WI38 (cell line): ENCODE results near the gene TOR2A.
"Not testable (repeated sequence)": the region's sequence is repeated elsewhere in the genome, so short reads cannot be mapped to it uniquely, and the experiment has no call there.

ENCODE experiments used
- H3K4me3 ChIP-seq: 2 replicates; pipeline ENCODE4 v1.5.1; 2011; ENCODE audit warnings: low read depth, mild to moderate bottlenecking, control low read depth, low read length
- TF ChIP-seq, protein P1 (sequence below): IDR thresholded peaks from 2 replicates; pipeline ENCODE4 v1.5.1; 2012; ENCODE audit warnings: low read depth, mild to moderate bottlenecking, control low read depth, low read length

The TOR2A gene

DNA sequence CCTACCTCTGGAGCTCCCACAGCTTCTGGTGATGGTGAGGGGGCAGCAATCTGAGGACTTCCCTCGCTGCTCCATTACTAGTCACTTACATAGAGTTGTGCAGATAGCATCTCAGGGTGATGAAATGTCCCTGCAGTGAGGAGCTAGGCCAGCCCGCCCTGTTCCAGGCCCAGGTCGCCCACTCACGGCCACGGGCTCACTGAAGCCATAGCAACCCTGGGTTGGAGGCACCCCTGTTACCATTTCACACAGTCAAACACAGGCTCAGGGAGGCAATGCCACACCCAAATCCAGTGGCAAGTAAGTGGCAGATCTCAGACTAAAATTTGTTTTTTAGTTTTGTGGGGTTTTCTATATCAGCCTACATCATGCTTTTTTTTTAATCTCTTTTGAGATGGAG lies 23.7 kb upstream of the TOR2A start:
- TF ChIP-seq, protein P1, sequence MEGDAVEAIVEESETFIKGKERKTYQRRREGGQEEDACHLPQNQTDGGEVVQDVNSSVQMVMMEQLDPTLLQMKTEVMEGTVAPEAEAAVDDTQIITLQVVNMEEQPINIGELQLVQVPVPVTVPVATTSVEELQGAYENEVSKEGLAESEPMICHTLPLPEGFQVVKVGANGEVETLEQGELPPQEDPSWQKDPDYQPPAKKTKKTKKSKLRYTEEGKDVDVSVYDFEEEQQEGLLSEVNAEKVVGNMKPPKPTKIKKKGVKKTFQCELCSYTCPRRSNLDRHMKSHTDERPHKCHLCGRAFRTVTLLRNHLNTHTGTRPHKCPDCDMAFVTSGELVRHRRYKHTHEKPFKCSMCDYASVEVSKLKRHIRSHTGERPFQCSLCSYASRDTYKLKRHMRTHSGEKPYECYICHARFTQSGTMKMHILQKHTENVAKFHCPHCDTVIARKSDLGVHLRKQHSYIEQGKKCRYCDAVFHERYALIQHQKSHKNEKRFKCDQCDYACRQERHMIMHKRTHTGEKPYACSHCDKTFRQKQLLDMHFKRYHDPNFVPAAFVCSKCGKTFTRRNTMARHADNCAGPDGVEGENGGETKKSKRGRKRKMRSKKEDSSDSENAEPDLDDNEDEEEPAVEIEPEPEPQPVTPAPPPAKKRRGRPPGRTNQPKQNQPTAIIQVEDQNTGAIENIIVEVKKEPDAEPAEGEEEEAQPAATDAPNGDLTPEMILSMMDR = no peak
- H3K4me3 ChIP-seq = no peak overlapping the region

GRCh38 chr9:127756776-127757175 lies 21.7 kb upstream of the TOR2A start:
- not testable (repeated sequence) for H3K4me3 ChIP-seq

- TF ChIP-seq, protein P1 = no peak
- no peak overlapping the region for H3K4me3 ChIP-seq
These were observed 21.1 kb upstream of the TOR2A start for GRCh38 chr9:127756233-127756632.

DNA sequence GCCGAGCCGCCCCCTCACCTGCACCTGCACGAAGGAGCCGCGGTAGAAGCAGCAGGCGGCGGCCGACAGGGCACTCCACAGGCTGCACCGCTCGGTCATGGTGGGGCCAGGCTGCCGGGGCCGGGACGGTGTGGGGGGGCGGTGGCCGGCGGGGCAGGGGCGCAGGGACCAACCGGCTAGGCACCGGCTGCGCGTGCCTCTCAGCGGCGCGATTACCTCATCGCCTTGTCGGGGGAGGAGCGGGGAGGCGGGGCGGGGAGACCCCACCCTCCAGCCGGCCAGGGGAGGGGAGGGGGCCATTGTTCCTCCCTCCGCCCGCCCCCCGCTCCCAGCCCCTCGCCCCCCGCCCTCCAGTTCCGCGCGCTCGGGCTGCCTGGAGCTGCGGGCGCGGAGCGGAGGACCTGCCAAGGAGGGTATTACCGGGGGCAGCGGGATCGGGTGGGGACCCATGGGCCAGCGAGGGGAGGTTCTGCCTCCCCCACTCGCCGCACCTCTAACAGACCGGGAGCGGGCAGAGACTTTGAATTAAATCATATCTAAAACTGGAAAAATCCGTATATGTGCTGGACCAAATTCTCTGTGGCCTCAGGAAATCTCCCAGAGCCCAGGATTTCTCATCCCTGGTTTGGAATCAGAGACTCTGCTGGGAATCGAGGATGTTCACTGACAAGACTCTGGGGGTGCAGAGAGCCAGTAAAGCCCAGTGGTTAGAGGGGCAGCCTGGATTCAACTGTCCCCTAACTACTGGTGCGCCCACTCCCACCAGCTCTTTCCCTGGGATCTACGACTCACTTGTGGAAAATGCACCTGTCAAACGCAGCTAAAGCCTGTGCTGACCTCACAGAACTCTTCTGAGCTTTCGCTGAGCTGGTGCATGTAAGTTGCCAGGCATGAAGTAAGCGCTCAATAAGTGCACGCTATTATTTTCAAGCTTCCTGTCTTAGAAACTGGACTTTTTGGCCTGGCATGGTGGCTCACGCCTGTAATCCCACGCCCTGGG lies 20.3 kb upstream of the TOR2A start:
- H3K4me3 ChIP-seq = no peak overlapping the region
- TF ChIP-seq, protein P1 = no peak

DNA sequence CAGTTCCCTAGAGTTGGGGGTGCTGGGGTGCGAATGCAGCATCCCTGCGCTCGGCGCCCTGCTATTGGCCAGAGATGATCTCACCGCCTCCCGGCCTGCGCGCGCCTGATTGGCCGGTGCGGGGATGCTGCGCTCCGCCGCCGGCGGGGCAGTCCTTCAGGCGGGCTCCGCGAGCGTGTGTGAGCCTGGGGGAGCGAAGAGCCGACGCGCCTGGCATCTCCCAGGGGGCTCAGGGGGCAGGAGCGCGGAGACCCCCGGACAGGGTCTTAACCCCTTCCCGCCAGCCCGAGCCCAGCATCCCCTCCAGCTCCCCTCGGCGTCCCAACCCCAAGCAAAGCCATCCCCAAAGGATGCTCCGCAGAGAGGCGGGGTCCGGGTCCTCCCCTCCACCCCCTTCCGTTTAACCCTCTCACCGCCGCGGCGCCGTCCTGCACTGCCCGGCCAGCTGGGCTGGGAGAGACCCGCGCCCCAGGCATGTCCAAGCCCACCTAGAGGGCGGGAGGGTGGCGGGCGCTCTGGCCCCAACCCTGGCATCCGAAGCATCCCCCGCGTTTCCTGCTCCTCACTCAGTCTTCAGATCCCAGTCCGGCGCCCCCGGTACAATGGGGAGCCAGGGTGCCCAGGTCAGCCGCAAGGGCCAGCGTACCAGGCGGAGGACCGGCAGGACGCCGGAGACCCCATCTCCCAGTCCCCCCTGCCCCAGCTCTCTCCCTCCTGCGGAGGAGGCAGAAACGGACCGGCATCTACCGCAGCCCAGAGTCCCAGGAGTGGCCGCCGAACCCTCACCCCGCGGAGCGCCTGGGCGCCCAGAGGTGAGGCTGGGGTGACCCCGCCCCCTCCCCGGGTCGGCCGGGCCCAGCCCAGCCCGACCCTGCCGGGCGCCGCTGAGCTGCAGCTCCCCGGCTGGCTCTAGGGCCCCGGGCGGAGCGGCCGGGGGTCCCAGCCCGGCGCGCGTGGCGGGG lies 19.3 kb upstream of the TOR2A start:
- no peak overlapping the region for H3K4me3 ChIP-seq
- TF ChIP-seq, protein P1 = no peak

GRCh38 chr9:127753622-127754021 lies 18.5 kb upstream of the TOR2A start:
- no peak overlapping the region for H3K4me3 ChIP-seq
- TF ChIP-seq, protein P1 = no peak

DNA sequence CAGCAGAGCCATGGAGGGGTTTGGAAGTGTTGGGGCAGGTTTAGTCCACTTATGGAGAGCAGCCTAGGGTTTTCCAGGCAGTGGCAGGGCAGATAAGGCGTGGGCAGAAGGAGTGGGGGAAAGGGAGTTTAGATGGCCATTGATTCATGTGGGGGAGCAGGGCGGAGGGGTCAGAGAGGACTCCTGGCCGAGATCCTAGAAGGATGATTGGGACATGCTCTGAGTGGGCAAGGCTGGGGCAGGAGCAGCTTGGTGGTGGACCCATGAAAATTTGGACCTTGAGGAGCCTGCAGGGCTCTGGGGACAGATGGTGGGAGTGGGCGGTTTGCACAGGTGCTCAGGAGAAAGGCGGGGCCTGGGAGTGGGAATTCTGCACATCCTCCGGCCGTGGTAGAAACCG lies 18.1 kb upstream of the TOR2A start:
- no peak overlapping the region for H3K4me3 ChIP-seq

More for the DNA sequence above, 18.1 kb upstream of the TOR2A start:
- TF ChIP-seq, protein P1 = no peak
